KOPT-K1 (cell line): ENCODE measurements around the gene ABLIM2.

Experiments used
- H3K27ac ChIP-seq: fragments of 200-600 bp; sonication (generic); 2 replicates; pipeline ENCODE4 v1.5.1; 2016; ENCODE audit warnings: antibody characterized with exemption, mild to moderate bottlenecking, low read depth, low read length; ENCODE audit not compliant: poor library complexity, severe bottlenecking
- H3K36me3 ChIP-seq: fragments of 200-600 bp; sonication (generic); 2 replicates; pipeline ENCODE4 v1.5.1; 2017; ENCODE audit warnings: antibody characterized with exemption, mild to moderate bottlenecking, low read length, moderate library complexity; ENCODE audit not compliant: insufficient read depth
- H3K9me3 ChIP-seq: fragments of 200-600 bp; sonication (generic); 2 replicates; pipeline ENCODE4 v1.5.1; 2017; ENCODE audit warnings: antibody characterized with exemption, low read length, mild to moderate bottlenecking; ENCODE audit not compliant: insufficient read depth, poor library complexity, severe bottlenecking

ABLIM2 gene

DNA sequence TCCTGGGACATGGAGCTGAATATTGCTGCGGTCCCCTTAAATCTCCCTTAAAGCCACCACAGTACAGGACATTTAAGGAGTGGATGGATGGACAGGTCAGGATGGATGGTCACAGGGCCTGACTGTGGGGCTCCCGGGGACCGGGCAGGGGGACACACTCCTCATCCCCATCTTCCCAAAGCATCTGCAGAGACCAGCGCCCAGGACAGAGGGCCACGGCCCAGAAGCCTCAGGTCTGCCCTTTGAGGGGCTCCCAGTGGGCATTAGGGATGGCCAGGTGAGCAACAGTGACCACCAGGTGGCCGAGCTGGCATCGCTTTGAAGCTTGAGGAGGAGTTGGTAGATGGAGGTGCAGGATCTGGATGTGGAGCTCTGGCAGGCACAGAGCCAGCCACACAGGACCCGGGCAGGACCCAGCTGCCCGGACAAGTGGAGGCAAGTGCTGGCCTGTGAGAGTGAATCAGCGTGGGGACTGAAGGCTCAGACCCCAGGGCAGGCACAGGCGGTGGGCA, 51.4 kb downstream of the ABLIM2 start:
- no peaks in the 10 kb centered on the region for H3K36me3 ChIP-seq
- no peaks in the 10 kb centered on the region for H3K9me3 ChIP-seq
- H3K27ac ChIP-seq: no peak overlapping the region

GRCh38 chr4:8106451-8107025, 52.1 kb downstream of the ABLIM2 start:
- Histone ChIP-seq H3K9me3 (no peaks in the 10 kb centered on the region), H3K27ac (no peak overlapping the region), H3K36me3 (no peaks in the 10 kb centered on the region)

GRCh38 chr4:8105306-8106100, 53.1 kb downstream of the ABLIM2 start:
- H3K27ac ChIP-seq: no peak overlapping the region
- H3K36me3 ChIP-seq: no peaks in the 10 kb centered on the region
- no peaks in the 10 kb centered on the region for H3K9me3 ChIP-seq

DNA sequence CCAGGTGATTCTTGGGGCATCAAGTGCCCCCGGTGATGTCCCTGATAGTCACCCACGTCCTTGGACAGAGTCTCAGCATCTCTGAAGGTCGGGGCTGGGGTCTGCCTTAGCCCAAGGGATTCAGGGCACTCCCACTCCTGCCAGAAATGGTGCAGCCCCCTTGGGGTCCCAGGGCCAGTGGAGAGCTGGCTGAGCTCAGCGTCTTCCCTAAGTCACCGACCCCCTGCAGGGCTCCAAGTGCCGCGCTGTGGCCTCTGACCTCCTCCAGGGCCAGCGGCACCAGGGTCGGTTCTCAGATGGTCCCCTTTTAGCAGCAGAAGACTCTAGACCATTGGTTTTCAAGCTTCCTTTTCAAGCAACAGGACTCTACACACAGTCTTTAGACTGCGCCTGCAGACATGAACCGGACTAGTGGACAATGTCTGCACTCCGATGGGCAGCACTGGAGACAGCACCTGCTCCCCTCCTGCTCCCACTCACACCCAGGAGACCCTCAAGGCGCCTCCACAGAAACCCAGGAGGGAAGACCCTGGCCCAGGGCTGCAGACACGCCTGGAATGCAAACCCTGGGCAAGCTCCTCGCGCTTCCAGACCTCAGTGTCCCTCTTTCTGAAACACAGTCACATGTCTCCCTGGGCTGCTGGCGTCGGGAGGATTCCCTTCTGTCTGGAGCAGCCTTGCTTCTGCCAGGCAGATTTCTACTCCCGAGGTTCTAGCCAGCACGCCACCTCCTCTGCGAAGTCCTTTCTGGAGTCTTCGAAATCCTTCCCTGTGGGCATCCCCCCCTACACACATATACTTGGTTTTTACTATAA, 53.9 kb downstream of the ABLIM2 start:
- no peaks in the 10 kb centered on the region for H3K9me3 ChIP-seq
- H3K27ac ChIP-seq: no peak overlapping the region
- no peaks in the 10 kb centered on the region for H3K36me3 ChIP-seq

GRCh38 chr4:8103421-8104390, 54.9 kb downstream of the ABLIM2 start:
- H3K9me3 ChIP-seq: no peaks in the 10 kb centered on the region
- H3K36me3 ChIP-seq: no peaks in the 10 kb centered on the region
- no peak overlapping the region for H3K27ac ChIP-seq

GRCh38 chr4:8102831-8103230, 55.8 kb downstream of the ABLIM2 start:
- H3K27ac ChIP-seq: no peak overlapping the region
- H3K36me3 ChIP-seq: no peaks in the 10 kb centered on the region
- no peaks in the 10 kb centered on the region for H3K9me3 ChIP-seq

DNA sequence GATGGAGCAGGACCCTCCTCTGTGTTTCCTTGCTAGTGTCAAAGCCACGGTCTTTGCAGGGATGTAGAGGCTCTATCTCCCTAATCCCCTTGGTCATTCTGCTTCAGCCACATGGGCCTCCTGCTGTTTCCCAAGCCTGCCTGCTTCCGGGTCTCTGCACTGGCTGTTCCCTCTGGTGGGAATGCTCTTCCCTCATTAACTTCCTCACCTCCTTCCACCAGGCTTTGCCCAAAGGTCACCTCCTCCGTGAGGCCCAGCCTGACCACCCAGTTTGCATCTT, 56.6 kb downstream of the ABLIM2 start:
- H3K9me3 ChIP-seq: no peaks in the 10 kb centered on the region
- no peak overlapping the region for H3K27ac ChIP-seq
- H3K36me3 ChIP-seq: no peaks in the 10 kb centered on the region

GRCh38 chr4:8101213-8102075, 57.2 kb downstream of the ABLIM2 start:
- H3K27ac ChIP-seq: no peak overlapping the region
- H3K36me3 ChIP-seq: no peaks in the 10 kb centered on the region
- H3K9me3 ChIP-seq: no peaks in the 10 kb centered on the region

GRCh38 chr4:8099981-8100464, 58.6 kb downstream of the ABLIM2 start:
- no peaks in the 10 kb centered on the region for H3K9me3 ChIP-seq
- no peaks in the 10 kb centered on the region for H3K36me3 ChIP-seq
- no peak overlapping the region for H3K27ac ChIP-seq

DNA sequence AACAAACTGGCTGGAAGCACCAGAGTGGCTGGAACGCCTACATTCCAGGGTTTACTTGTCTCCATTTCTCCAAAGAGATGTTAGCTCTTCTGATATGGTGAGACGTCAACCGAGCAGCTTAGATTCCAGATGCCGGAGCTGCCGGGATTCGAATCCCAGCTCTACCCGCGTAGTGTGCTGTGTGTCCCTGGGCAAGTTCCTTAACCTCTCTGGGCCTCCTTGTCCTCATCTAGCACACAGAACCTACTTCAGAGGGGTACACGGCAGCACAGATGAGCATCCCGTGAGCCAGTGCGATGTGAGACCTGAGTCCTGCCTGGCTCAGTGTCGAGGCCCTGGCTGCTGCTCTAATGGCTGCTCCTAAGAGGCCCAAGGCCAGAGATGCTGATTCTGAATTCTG, 60.1 kb downstream of the ABLIM2 start:
- H3K27ac ChIP-seq: no peak overlapping the region
- H3K36me3 ChIP-seq: no peaks in the 10 kb centered on the region
- H3K9me3 ChIP-seq: peaks cover 11% of the 10 kb centered on the region

DNA sequence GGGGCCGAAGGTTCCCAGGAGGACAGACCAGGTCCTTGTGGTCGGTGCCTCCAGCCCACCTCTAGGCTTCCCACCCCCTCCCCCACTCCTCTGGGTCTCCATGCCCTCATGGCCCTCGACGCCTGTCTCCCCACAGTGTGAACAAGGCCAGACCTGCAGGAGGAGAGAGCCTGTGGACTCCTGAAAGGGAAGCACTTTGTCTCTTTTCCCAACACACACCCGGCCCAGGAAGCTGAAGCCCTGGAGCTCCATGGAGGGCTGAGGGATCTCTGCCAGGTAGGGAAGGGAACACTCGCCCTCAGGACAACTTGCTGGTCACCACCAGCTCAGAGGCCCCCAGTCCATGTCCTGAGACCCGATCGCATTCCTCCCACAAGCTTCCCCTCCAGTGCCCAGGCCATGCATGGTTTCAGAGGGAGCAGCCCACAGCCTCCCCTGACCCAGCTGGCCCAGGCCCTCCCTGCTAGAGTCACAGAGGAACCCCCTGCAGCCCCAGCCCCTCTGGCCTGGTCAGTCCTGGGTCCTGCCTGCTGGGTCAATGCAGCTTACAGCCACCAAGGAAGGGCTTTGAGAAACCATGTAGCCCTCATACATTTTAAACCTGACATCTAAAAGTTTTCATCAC, 60.8 kb downstream of the ABLIM2 start:
- Histone ChIP-seq H3K9me3 (peaks cover 17% of the 10 kb centered on the region), H3K36me3 (no peaks in the 10 kb centered on the region), H3K27ac (no peak overlapping the region)

DNA sequence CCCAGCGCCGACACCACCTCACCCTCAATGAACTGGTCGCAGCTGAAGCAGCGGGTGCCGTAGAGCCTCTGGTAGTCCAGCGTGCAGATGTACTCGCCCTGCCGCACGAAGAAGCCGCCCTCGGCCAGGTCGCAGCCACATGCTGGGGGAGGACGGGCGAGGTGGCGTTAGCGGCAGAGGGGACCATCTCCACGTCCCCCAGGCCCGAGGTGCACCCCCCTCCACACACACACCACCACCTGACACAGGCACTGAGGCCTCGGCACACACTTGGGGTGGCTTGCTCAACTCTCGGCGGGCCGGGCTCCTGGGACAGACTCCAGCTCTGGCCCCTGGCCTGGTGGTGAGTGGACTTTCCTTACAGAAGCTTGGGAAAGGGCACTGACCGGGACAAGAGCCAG, 61.5 kb downstream of the ABLIM2 start:
- Histone ChIP-seq H3K9me3 (peaks cover 17% of the 10 kb centered on the region), H3K36me3 (no peaks in the 10 kb centered on the region), H3K27ac (no peak overlapping the region)

- no peaks in the 10 kb centered on the region for H3K36me3 ChIP-seq
- H3K27ac ChIP-seq: no peak overlapping the region
- H3K9me3 ChIP-seq: peaks cover 17% of the 10 kb centered on the region
These were observed 61.9 kb downstream of the ABLIM2 start for GRCh38 chr4:8096690-8097061.
